ENCODE measurements around the gene DOCK10. TPM values are rescaled to one million over a fixed set of nuclear protein-coding genes. Genes with fewer than 3 reads are reported as not detected.

Gene DOCK10
- polyA plus RNA-seq, 1 experiment: 53.0 TPM

DNA sequence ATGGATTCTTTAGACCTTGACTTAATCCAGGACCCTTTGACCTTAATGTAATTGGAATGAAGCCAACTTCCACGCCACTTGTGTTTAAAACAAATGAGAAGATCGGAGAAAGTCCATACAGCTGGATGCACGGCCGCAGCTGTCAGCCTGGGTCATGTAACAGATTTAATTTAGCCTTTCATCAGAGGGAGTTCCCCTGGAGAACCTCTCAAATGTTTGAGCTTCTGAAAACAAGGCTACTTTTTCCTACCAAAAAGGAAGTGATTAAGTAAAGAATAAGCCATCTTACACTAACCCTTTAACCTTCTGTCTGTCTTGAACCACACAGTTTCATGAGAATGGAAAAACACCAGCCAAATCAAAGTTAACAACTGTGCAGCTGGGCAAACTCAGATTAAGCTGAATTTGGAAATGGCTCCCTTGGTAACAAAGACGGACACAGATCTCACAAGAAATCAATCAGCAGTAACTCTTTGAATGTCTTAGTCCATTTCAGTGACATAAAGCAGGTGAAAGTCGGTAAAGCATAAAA lies 103.6 kb downstream of the DOCK10 start:
- peak; percentile 55 for DNase-seq (ENCODE audit: low read depth, low spot score)
- H3K9me3 ChIP-seq (ENCODE audit: control insufficient read depth, insufficient read depth, low read length): no peaks in the 10 kb centered on the region
- no peak overlapping the region for H3K4me3 ChIP-seq (ENCODE audit: low read depth, low read length)
- no peaks in the 10 kb centered on the region for H3K27me3 ChIP-seq (ENCODE audit: control insufficient read depth, insufficient read depth, low read length)
- CTCF ChIA-PET: interaction anchor here (0.5 to 1.4 kb wide), 2 partner anchors 157 to 1256 kb away, joined by 3 read pairs; no protein-coding TSS in a partner anchor
- POLR2A ChIA-PET: interaction anchor here (0.6 to 1.0 kb wide), 3 partner anchors 11 to 78 kb away, joined by 3 to 7 read pairs (median 4); no protein-coding TSS in a partner anchor
- H3K27ac ChIP-seq (ENCODE audit: low read depth, low read length): no peak overlapping the region
- TF ChIP-seq CTCF (IDR thresholded peaks at IDR 0.05; ENCODE audit: low read depth, low read length): no peak

DNA sequence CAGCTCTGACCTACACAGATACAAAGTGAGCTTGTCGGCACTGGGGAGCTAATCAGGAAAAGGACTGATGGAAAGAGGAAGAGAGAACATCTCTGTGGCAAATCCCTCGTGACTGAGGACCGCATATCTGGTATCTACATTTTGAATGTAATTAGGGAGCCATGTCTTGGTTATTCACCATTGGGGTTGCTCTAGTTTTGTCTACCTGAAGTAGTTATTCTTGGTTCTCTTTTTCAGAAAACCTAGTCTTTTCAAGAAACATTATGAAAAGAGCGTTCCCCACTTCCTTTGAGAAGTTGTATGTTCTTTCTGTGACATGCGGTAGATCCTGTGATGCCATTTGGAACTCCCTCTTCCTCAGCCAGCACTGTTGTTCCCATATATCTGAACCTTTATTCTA lies 104.4 kb downstream of the DOCK10 start:
- POLR2A ChIA-PET: no interaction called here
- Histone ChIP-seq H3K27ac (ENCODE audit: low read depth, low read length) (no peak overlapping the region), H3K27me3 (ENCODE audit: control insufficient read depth, insufficient read depth, low read length) (no peaks in the 10 kb centered on the region), H3K4me3 (ENCODE audit: low read depth, low read length) (no peak overlapping the region), H3K9me3 (ENCODE audit: control insufficient read depth, insufficient read depth, low read length) (no peaks in the 10 kb centered on the region)
- CTCF ChIA-PET: interaction anchor here (1.4 kb wide), 1 partner anchor 156 kb away, joined by 3 read pairs; no protein-coding TSS in a partner anchor
- TF ChIP-seq CTCF (IDR thresholded peaks at IDR 0.05; ENCODE audit: low read depth, low read length): no peak
- DNase-seq (ENCODE audit: low read depth, low spot score): no peak

- H3K9me3 ChIP-seq (ENCODE audit: control insufficient read depth, insufficient read depth, low read length): no peaks in the 10 kb centered on the region
- H3K27ac ChIP-seq (ENCODE audit: low read depth, low read length): no peak overlapping the region
- ChIA-PET POLR2A (no interaction called here), CTCF (interaction anchor here (1.0 kb wide), 1 partner anchor 68 kb away, joined by 3 read pairs; no protein-coding TSS in a partner anchor)
- no peak for TF ChIP-seq CTCF (IDR thresholded peaks at IDR 0.05; ENCODE audit: low read depth, low read length)
- no peak for DNase-seq (ENCODE audit: low read depth, low spot score)
- no peak overlapping the region for H3K4me3 ChIP-seq (ENCODE audit: low read depth, low read length)
- H3K27me3 ChIP-seq (ENCODE audit: control insufficient read depth, insufficient read depth, low read length): no peaks in the 10 kb centered on the region
Measured at GRCh38 chr2:224934526-224935188, 107.6 kb downstream of the DOCK10 start.

DNA sequence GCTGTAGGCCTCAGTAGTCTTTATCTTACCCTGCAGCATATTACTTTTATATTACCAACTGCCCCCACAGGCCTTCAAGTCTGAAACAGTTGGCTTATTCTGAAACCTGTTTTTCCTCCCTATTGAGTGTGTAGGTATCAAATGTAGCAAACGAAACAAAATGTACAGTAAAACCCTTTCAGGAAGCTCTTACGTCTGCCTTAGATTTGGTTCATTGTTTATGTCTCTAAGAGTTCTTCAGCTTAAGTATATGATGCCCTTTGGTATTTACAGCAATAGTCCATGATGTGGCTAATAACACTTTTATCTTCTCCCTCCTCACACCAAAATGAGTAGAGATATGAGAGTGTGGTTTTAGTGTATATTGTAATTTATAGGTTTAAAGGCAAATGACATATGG lies 108.8 kb downstream of the DOCK10 start:
- no peak overlapping the region for H3K27ac ChIP-seq (ENCODE audit: low read depth, low read length)
- POLR2A ChIA-PET: no interaction called here
- no peak for DNase-seq (ENCODE audit: low read depth, low spot score)

More for the DNA sequence above, 108.8 kb downstream of the DOCK10 start:
- Histone ChIP-seq H3K9me3 (ENCODE audit: control insufficient read depth, insufficient read depth, low read length) (no peaks in the 10 kb centered on the region), H3K27me3 (ENCODE audit: control insufficient read depth, insufficient read depth, low read length) (no peaks in the 10 kb centered on the region), H3K4me3 (ENCODE audit: low read depth, low read length) (no peak overlapping the region)
- CTCF ChIA-PET: interaction anchor here (1.2 kb wide), 1 partner anchor 69 kb away, joined by 4 read pairs; no protein-coding TSS in a partner anchor
- no peak for TF ChIP-seq CTCF (IDR thresholded peaks at IDR 0.05; ENCODE audit: low read depth, low read length)
